GM12865 (cell line): ENCODE measurements around the gene PRRC2B.

ENCODE experiments used
- DNase-seq: peaks from one replicate; pipeline ENCODE4 v3.0.0; 2010; ENCODE audit warnings: low read depth
- H3K4me3 ChIP-seq: 2 replicates; pipeline ENCODE4 v1.5.1; 2011; ENCODE audit warnings: mild to moderate bottlenecking, low read depth, low read length, control low read depth
- CTCF ChIP-seq: IDR thresholded peaks from 2 replicates; pipeline ENCODE4 v1.5.1; 2011; ENCODE audit warnings: low read length, control low read depth, low read depth, inconsistent platforms; ENCODE audit not compliant: insufficient read depth; ENCODE audit errors: missing control alignments

The PRRC2B gene

GRCh38 chr9:131475956-131476776 lies 82.3 kb downstream of the PRRC2B start:
- no peak for DNase-seq
- H3K4me3 ChIP-seq = no peak overlapping the region
- peak; percentile 22 for TF ChIP-seq CTCF

GRCh38 chr9:131476777-131477345 lies 83.0 kb downstream of the PRRC2B start:
- TF ChIP-seq CTCF = no peak
- DNase-seq = no peak
- H3K4me3 ChIP-seq = no peak overlapping the region

GRCh38 chr9:131477367-131477766 lies 83.5 kb downstream of the PRRC2B start:
- H3K4me3 ChIP-seq = no peak overlapping the region
- TF ChIP-seq CTCF = no peak
- no peak for DNase-seq

GRCh38 chr9:131477816-131478419 lies 84.0 kb downstream of the PRRC2B start:
- H3K4me3 ChIP-seq = no peak overlapping the region
- TF ChIP-seq CTCF = no peak
- no peak for DNase-seq

- DNase-seq = peak; percentile 57
Measured at GRCh38 chr9:131478421-131478868, 84.6 kb downstream of the PRRC2B start.

GRCh38 chr9:131478911-131479310 lies 85.0 kb downstream of the PRRC2B start:
- H3K4me3 ChIP-seq = no peak overlapping the region
- no peak for TF ChIP-seq CTCF
- no peak for DNase-seq

More at GRCh38 chr9:131478421-131478868, 84.6 kb downstream of the PRRC2B start:
- H3K4me3 ChIP-seq = no peak overlapping the region
- peak; percentile 60 for TF ChIP-seq CTCF
